Neural cell (in vitro differentiated cells): ENCODE measurements around the gene DENND5A. TPM values are rescaled to one million over a fixed set of nuclear protein-coding genes. Genes with fewer than 3 reads are reported as not detected.

Source experiments
- H2AFZ ChIP-seq: fragments of 200-600, 300-800 bp; sonication (generic), shearing (Covaris generic); 2 replicates; pipeline ENCODE4 v1.6.0; 2014; ENCODE audit warnings: low read depth, mild to moderate bottlenecking, antibody characterized with exemption, low read length, moderate library complexity
- H3F3A ChIP-seq: fragments of 200-600 bp; shearing (Covaris generic); 2 replicates; pipeline ENCODE4 v1.6.1; 2016; ENCODE audit warnings: mild to moderate bottlenecking, moderate library complexity, mixed read lengths, antibody characterized with exemption, low read length; ENCODE audit not compliant: insufficient read depth, poor library complexity, severe bottlenecking
- H3K27ac ChIP-seq: fragments of 200-600, 300-800 bp; sonication (generic), shearing (Covaris generic); 2 replicates; pipeline ENCODE4 v1.5.1; 2014; ENCODE audit warnings: mild to moderate bottlenecking, low read length, moderate library complexity
- H3K27me3 ChIP-seq: fragments of 300-800, 200-600 bp; sonication (generic), shearing (Covaris generic); 2 replicates; pipeline ENCODE4 v1.6.0; 2014; ENCODE audit warnings: mild to moderate bottlenecking, low read depth, low read length, moderate library complexity; ENCODE audit not compliant: insufficient read depth
- H3K36me3 ChIP-seq: fragments of 300-800, 200-600 bp; sonication (generic), shearing (Covaris generic); 2 replicates; pipeline ENCODE4 v1.5.1; 2014; ENCODE audit warnings: mild to moderate bottlenecking, antibody characterized with exemption, low read length, moderate library complexity; ENCODE audit not compliant: insufficient read depth
- H3K4me2 ChIP-seq: fragments of 300-800, 200-600 bp; sonication (generic), shearing (Covaris generic); 2 replicates; pipeline ENCODE4 v1.6.0; 2014; ENCODE audit warnings: mild to moderate bottlenecking, low read length
- H3K4me3 ChIP-seq: fragments of 300-800, 200-600 bp; sonication (generic), shearing (Covaris generic); 2 replicates; pipeline ENCODE4 v1.5.1; 2014; ENCODE audit warnings: mild to moderate bottlenecking, low read length, moderate library complexity
- H3K79me2 ChIP-seq: fragments of 200-600 bp; shearing (Covaris generic); replicated peaks from 2 replicates; pipeline ENCODE4 v1.6.0; 2014; ENCODE audit warnings: mild to moderate bottlenecking, low read length, moderate library complexity; ENCODE audit not compliant: insufficient read depth
- H3K9ac ChIP-seq: fragments of 300-800, 200-600 bp; sonication (generic), shearing (Covaris generic); 2 replicates; pipeline ENCODE4 v1.6.1; 2016; ENCODE audit warnings: mild to moderate bottlenecking, low read length, mixed read lengths
- H3K9me2 ChIP-seq: fragments of 200-600 bp; shearing (Covaris generic); 2 replicates; pipeline ENCODE4 v1.6.1; 2016; ENCODE audit warnings: mild to moderate bottlenecking, low read length, mixed read lengths; ENCODE audit not compliant: insufficient read depth
- H3K9me3 ChIP-seq: fragments of 200-600, 300-800 bp; sonication (generic), shearing (Covaris generic); 2 replicates; pipeline ENCODE4 v1.6.1; 2016; ENCODE audit warnings: mild to moderate bottlenecking, mixed run types, low read length, moderate library complexity, mixed read lengths
- H4K20me1 ChIP-seq: fragments of 200-600 bp; shearing (Covaris generic); 2 replicates; pipeline ENCODE4 v1.6.1; 2016; ENCODE audit warnings: mild to moderate bottlenecking, mixed run types; ENCODE audit not compliant: insufficient read depth
- EP300 ChIP-seq: fragments of 450-650 bp; conservative IDR thresholded peaks from 2 replicates; pipeline ENCODE4 v1.6.1; 2014; ENCODE audit warnings: antibody characterized with exemption, mild to moderate bottlenecking, moderate library complexity; ENCODE audit not compliant: poor library complexity, severe bottlenecking
- EZH2 ChIP-seq: fragments of 200-600, 300-800 bp; shearing (Covaris generic), sonication (generic); IDR thresholded peaks from 2 replicates; pipeline ENCODE4 v1.6.1; 2014; ENCODE audit warnings: antibody characterized with exemption, low read length, borderline replicate concordance, mild to moderate bottlenecking; ENCODE audit not compliant: insufficient read depth, poor library complexity, severe bottlenecking
- MXI1 ChIP-seq: fragments of 450-650 bp; conservative IDR thresholded peaks from 2 replicates; pipeline ENCODE4 v1.6.1; 2014; ENCODE audit warnings: antibody characterized with exemption, mild to moderate bottlenecking; ENCODE audit not compliant: poor library complexity, severe bottlenecking
- POLR2AphosphoS5 ChIP-seq: IDR thresholded peaks from 2 replicates; pipeline ENCODE4 v1.6.1; 2012
- RAD21 ChIP-seq: fragments of 450-650 bp; conservative IDR thresholded peaks from 2 replicates; pipeline ENCODE4 v1.6.1; 2014; ENCODE audit warnings: antibody characterized with exemption, mild to moderate bottlenecking, moderate library complexity
- REST ChIP-seq: IDR thresholded peaks from 2 replicates; pipeline ENCODE4 v1.6.1; 2012; ENCODE audit warnings: borderline replicate concordance
- SMC3 ChIP-seq: fragments of 450-650 bp; conservative IDR thresholded peaks from 2 replicates; pipeline ENCODE4 v1.6.1; 2014; ENCODE audit warnings: antibody characterized with exemption, mild to moderate bottlenecking, moderate library complexity; ENCODE audit not compliant: poor library complexity
- TAF1 ChIP-seq: IDR thresholded peaks from 2 replicates; pipeline ENCODE4 v1.6.1; 2012; ENCODE audit warnings: low read depth
- polyA plus RNA-seq: library from polyadenylated mRNA; depleted of rRNA; stranded (reverse); fragments of >200 nt; gene quantifications from 2 replicates; pipeline ENCODE4 v1.2.3, GENCODE V29; 2014
- TF ChIP-seq, protein P1 (sequence below): fragments of 450-650 bp; IDR thresholded peaks from 2 replicates; pipeline ENCODE4 v1.5.1; 2014; ENCODE audit warnings: antibody characterized with exemption, mild to moderate bottlenecking, moderate library complexity; ENCODE audit not compliant: poor library complexity, severe bottlenecking

The DENND5A gene
- polyA plus RNA-seq, 1 donor from 2014 or later = 75.6 TPM

DNA sequence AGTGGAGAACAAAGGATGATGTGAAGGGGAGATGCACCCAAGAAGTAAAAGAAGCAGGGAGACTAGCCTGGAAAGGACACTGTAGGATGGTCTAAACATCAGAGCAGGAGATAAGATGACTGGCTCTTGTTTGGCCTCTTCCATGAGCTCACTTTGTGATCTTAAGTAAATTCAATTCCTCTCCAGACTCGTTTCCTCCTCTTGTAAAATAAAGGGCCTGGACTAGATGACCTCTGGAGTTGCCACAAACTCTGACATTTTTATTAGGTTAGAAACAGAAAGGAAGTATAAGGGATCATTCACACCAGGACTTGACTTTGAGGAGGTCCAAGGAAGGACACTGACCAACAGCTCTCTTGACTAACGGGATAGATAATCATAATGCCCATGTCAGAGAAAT, 113.5 kb downstream of the DENND5A start:
- Histone ChIP-seq H3K4me3 (no peak overlapping the region), H3K79me2 (no peaks in the 10 kb centered on the region), H3K27ac (no peak overlapping the region), H3K4me2 (no peak overlapping the region), H3K27me3 (no peaks in the 10 kb centered on the region), H3K36me3 (peaks cover 5% of the 10 kb centered on the region), H4K20me1 (no peaks in the 10 kb centered on the region), H3K9me2 (no peaks in the 10 kb centered on the region), H3K9me3 (no peaks in the 10 kb centered on the region), H2AFZ (no peak overlapping the region), H3F3A (no peaks in the 10 kb centered on the region), H3K9ac (no peak overlapping the region)
- TF ChIP-seq TAF1 = no peak
- no peak for TF ChIP-seq REST
- no peak for TF ChIP-seq SMC3
- TF ChIP-seq EP300 = no peak
- no peak for TF ChIP-seq RAD21
- no peak for TF ChIP-seq MXI1
- no peak for TF ChIP-seq POLR2AphosphoS5
- TF ChIP-seq, protein P1, sequence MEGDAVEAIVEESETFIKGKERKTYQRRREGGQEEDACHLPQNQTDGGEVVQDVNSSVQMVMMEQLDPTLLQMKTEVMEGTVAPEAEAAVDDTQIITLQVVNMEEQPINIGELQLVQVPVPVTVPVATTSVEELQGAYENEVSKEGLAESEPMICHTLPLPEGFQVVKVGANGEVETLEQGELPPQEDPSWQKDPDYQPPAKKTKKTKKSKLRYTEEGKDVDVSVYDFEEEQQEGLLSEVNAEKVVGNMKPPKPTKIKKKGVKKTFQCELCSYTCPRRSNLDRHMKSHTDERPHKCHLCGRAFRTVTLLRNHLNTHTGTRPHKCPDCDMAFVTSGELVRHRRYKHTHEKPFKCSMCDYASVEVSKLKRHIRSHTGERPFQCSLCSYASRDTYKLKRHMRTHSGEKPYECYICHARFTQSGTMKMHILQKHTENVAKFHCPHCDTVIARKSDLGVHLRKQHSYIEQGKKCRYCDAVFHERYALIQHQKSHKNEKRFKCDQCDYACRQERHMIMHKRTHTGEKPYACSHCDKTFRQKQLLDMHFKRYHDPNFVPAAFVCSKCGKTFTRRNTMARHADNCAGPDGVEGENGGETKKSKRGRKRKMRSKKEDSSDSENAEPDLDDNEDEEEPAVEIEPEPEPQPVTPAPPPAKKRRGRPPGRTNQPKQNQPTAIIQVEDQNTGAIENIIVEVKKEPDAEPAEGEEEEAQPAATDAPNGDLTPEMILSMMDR = no peak
- no peak for TF ChIP-seq EZH2

DNA sequence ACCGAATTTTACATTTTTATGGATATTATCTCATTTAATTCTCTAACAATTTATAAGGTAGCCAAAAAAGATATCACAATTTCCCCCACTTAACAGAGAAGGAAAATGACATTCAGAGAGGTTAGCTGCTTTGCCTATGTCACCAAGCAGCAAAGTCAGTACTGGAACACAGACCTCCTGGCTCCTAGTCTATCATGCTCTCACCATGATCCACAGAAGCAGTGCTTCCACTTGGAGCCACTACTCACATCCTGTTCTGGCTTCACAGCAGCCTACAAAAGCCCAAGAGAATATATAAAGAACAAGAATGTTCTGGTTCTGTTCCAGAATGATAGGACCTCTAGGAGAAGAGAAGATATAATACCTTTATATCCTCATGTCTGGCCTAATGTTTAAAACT, 114.2 kb downstream of the DENND5A start:
- peaks cover 5% of the 10 kb centered on the region for H3K36me3 ChIP-seq
- H3K27ac ChIP-seq = no peak overlapping the region
- no peaks in the 10 kb centered on the region for H3K9me3 ChIP-seq
- H3K9ac ChIP-seq = no peak overlapping the region
- H3K27me3 ChIP-seq = no peaks in the 10 kb centered on the region
- no peaks in the 10 kb centered on the region for H3K79me2 ChIP-seq
- no peaks in the 10 kb centered on the region for H3F3A ChIP-seq
- H3K9me2 ChIP-seq = no peaks in the 10 kb centered on the region
- H2AFZ ChIP-seq = no peak overlapping the region
- no peak overlapping the region for H3K4me2 ChIP-seq
- no peak overlapping the region for H3K4me3 ChIP-seq
- H4K20me1 ChIP-seq = no peaks in the 10 kb centered on the region
- TF ChIP-seq REST (no peak), MXI1 (no peak), TAF1 (no peak)
